Colonic mucosa (tissue), 2 donors: ENCODE measurements around the gene CNNM4. TPM values are rescaled to one million over a fixed set of nuclear protein-coding genes. Genes with fewer than 3 reads are reported as not detected.
A peak's percentile ranks its signal among the peaks of the same experiment; 100 is the strongest.

Experiments
- microRNA-seq: library from miRNA; unstranded; fragments of <30 nt; microRNA quantifications from one replicate; pipeline ENCODE4, GENCODE V29; 2019
- total RNA-seq, 2 donors: library from RNA; stranded (reverse); fragmentation: NEBNext Ultra II Directional in 1 of 2; extraction: Animal tissue kit (Norgen Biotek cat#: 25700) in 1 of 2; gene quantifications; one replicate each; pipeline ENCODE4 v1.2.1, GENCODE V29; 2021
- donor health status: DM: no; HTN: no; CAD: no.
- donor health status: DM: no; HTN: no; CAD: no.

The CNNM4 gene
- total RNA-seq, 2 donors from 2014 or later, result 80.4 to 190 TPM

Small RNA genes within 50 kb of the gene (microRNA-seq; reads per million reads assigned to microRNA genes)
- 27.6 reads per million, percentile 33 among the genes with 10 or more reads in this experiment for gene MIR3127

Other genes starting within 250 kb of the CNNM4 start
- gene ARID5A, start 224.2 kb upstream of the CNNM4 start, total RNA-seq, result 10 to 100 TPM in 1 of 2 donors, 1 to 10 TPM in 1; 6.9 to 16.4 TPM
- 10 to 100 TPM; 33.6 to 36.5 TPM for gene KANSL3, start 122.6 kb upstream of the CNNM4 start, total RNA-seq
- gene FER1L5, start 118.1 kb upstream of the CNNM4 start, total RNA-seq, result not detected
- gene LMAN2L, start 20.8 kb upstream of the CNNM4 start, total RNA-seq, result 10 to 100 TPM; 13.5 to 24.7 TPM
- gene CNNM3, start 55.4 kb downstream of the CNNM4 start, total RNA-seq, result 10 to 100 TPM; 24.4 to 33.0 TPM
- 1 to 10 TPM; 1.4 to 4.1 TPM for gene ANKRD23, start 83.1 kb downstream of the CNNM4 start, total RNA-seq
- gene ANKRD39, start 97.1 kb downstream of the CNNM4 start, total RNA-seq, result 10 to 100 TPM; 12.4 to 18.7 TPM
- gene SEMA4C, start 109.2 kb downstream of the CNNM4 start, total RNA-seq, result 10 to 100 TPM; 13.0 to 17.2 TPM
- under 1 TPM in 1 of 2 donors, not detected in 1; 0.84 TPM for gene FAM178B, start 225.7 kb downstream of the CNNM4 start, total RNA-seq